Mucosa of descending colon (tissue), 3 donors: ENCODE results near the gene SLFN12. TPM values are rescaled to one million over a fixed set of nuclear protein-coding genes. Genes with fewer than 3 reads are reported as not detected.
"Not testable (repeated sequence)": the region's sequence is repeated elsewhere in the genome, so short reads cannot be mapped to it uniquely, and the experiment has no call there.

ENCODE experiments used
- ATAC-seq: fragments of 200-7000 bp; cut with Tn5 transposase; one replicate; pipeline ENCODE4 v1.9.1; 2020; ENCODE audit warnings: mild to moderate bottlenecking, moderate library complexity
- DNase-seq, 3 donors: peaks; one replicate each; pipeline ENCODE4 v3.0.0-alpha.2; 2020
- H3K36me3 ChIP-seq: fragments of 200-600 bp; one replicate; pipeline ENCODE4 v1.8.0; 2021; ENCODE audit warnings: low read depth, mild to moderate bottlenecking
- H3K4me1 ChIP-seq: fragments of 200-600 bp; one replicate; pipeline ENCODE4 v1.8.0; 2021; ENCODE audit warnings: low read depth, mild to moderate bottlenecking
- H3K4me3 ChIP-seq: fragments of 200-600 bp; one replicate; pipeline ENCODE4 v1.8.0; 2021; ENCODE audit warnings: mild to moderate bottlenecking
- H3K9me3 ChIP-seq: fragments of 200-600 bp; one replicate; pipeline ENCODE4 v1.8.0; 2021; ENCODE audit warnings: mild to moderate bottlenecking
- CTCF ChIP-seq: fragments of 200-600 bp; IDR thresholded peaks from one replicate; pipeline ENCODE4 v1.8.0; 2022; ENCODE audit warnings: antibody characterized with exemption, mild to moderate bottlenecking
- intact Hi-C, 2 donors: fragments of 100-400 bp; cut with DNase I in 1 of 2; cut with micrococcal nuclease in 1 of 2; formaldehyde crosslinking; loops; one replicate each; pipeline versions ENCODE4 v1.11.0 to v1.11.1; 2022; cut with DNase I, micrococcal nuclease
- total RNA-seq, 3 donors: library from RNA; stranded (reverse); fragmentation: NEBNext Ultra II Directional in 2 of 3; extraction: Animal tissue kit (Norgen Biotek cat#: 25700) in 2 of 3; gene quantifications; one replicate each; pipeline versions ENCODE4 v1.2.1 to v1.2.4, GENCODE V29; 2021 to 2023
- donor health status: DM: no; HTN: no; CAD: no; lungs with moderate emphysema.
- donor health status: DM: no; HTN: no; CAD: no.
- donor health status: DM: no; HTN: yes; CAD: no.

Gene SLFN12
- total RNA-seq, 3 donors from 2014 or later = 1.5 to 5.5 (median 3.1) TPM

DNA sequence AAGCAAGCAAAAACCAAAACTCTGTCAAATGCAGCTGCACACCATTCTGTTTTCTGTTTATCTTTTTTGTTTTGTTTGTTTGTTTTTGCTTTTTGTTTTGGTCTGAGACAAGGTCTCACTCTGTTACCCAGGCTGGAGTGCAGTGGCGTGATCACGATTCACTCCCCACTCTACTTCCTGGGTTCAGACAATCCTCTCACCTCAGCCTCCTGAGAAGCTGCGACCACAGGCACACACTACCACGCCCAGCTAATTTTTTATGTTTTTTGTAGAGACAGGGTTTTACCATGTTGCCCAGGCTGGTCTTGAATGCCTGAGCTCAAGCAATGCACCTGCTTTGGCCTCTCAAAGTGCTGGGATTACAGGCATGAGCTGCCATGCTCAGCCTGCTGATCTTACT is 35.5 kb upstream of the SLFN12 start:
- TF ChIP-seq CTCF = no peak
- no peaks in the 10 kb centered on the region for H3K36me3 ChIP-seq
- DNase-seq = no peak
- no peaks in the 10 kb centered on the region for H3K4me1 ChIP-seq
- intact Hi-C loops = no loop called here
- ATAC-seq = peak; percentile 40
- no peaks in the 10 kb centered on the region for H3K9me3 ChIP-seq
- H3K4me3 ChIP-seq = no peak overlapping the region

DNA sequence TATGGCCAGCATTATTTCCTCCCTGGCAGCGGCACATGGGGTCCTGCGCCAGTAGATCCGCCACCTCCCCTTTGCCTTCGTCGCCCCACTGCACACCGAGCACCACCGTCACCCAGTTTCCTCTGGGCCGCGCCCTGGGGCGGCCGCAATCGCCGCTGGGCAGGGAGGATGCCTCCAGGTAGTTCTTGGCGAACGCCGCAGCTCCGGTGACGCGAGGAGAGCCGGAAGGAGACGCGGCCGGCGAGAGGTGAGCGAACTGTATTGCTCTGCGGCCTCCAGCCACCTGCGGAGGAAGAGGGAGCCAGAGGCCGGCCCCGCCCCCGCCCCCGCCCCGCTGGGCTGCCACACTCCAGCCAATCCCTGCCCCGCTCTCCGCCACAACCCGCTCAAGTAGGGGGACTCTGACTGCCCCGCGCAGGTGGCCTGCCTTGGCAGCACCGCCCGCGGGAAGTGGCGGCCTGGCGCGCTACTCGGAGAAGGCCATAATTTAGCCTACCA is 28.1 kb upstream of the SLFN12 start:
- ATAC-seq (peak; percentile 97), DNase-seq (peak; percentile 74 to 91 (median 86))
- Histone ChIP-seq H3K9me3 (no peaks in the 10 kb centered on the region), H3K4me3 (no peak overlapping the region), H3K36me3 (no peaks in the 10 kb centered on the region), H3K4me1 (no peaks in the 10 kb centered on the region)
- no peak for TF ChIP-seq CTCF
- intact Hi-C loops = no loop called here

DNA sequence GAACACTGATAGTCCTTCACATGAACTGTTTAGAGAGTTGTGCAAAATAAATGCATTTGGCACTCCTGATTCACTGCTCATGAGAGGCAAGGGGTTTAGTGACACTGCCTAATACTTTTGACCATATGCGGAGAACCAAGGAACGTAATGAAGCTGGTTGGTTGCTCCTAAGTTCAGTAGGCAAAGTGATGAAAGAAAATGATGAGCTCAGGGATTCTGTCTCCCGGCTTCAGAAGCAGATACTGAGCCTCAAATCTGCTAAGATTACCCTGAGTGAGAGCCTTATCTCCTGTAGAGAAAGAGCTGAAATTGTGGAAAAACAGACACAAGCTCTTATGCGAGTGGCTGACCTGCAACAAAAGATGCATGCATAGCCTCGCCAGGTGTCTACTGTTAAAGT is 21.7 kb upstream of the SLFN12 start:
- H3K36me3 ChIP-seq, ATAC-seq, H3K4me3 ChIP-seq, DNase-seq, H3K9me3 ChIP-seq, intact Hi-C loops, H3K4me1 ChIP-seq: not testable (repeated sequence)

GRCh38 chr17:35453171-35453570 is 20.9 kb upstream of the SLFN12 start:
- no peak for ATAC-seq
- no peak for TF ChIP-seq CTCF
- DNase-seq = no peak
- H3K4me1 ChIP-seq = peaks cover 1% of the 10 kb centered on the region
- intact Hi-C loops = no loop called here
- H3K4me3 ChIP-seq = no peak overlapping the region
- no peaks in the 10 kb centered on the region for H3K9me3 ChIP-seq
- no peaks in the 10 kb centered on the region for H3K36me3 ChIP-seq

- Histone ChIP-seq H3K4me3 (no peak overlapping the region), H3K9me3 (no peaks in the 10 kb centered on the region), H3K4me1 (peaks cover 8% of the 10 kb centered on the region), H3K36me3 (no peaks in the 10 kb centered on the region)
- intact Hi-C loops = no loop called here
- peak; percentile 7 to 70 (median 34) for DNase-seq
- TF ChIP-seq CTCF = no peak
- ATAC-seq = peak; percentile 41
These were observed 17.2 kb upstream of the SLFN12 start for GRCh38 chr17:35449371-35449931.

- intact Hi-C loops = no loop called here
- no peak for DNase-seq
- no peak for TF ChIP-seq CTCF
- H3K4me1 ChIP-seq = peaks cover 8% of the 10 kb centered on the region
- no peaks in the 10 kb centered on the region for H3K36me3 ChIP-seq
- no peak for ATAC-seq
- H3K4me3 ChIP-seq = no peak overlapping the region
- no peaks in the 10 kb centered on the region for H3K9me3 ChIP-seq
These were observed 16.6 kb upstream of the SLFN12 start for GRCh38 chr17:35448899-35449227.
